ENCODE data around the gene TSKU.
A peak's percentile ranks its signal among the peaks of the same experiment; 100 is the strongest.

TSKU gene

DNA sequence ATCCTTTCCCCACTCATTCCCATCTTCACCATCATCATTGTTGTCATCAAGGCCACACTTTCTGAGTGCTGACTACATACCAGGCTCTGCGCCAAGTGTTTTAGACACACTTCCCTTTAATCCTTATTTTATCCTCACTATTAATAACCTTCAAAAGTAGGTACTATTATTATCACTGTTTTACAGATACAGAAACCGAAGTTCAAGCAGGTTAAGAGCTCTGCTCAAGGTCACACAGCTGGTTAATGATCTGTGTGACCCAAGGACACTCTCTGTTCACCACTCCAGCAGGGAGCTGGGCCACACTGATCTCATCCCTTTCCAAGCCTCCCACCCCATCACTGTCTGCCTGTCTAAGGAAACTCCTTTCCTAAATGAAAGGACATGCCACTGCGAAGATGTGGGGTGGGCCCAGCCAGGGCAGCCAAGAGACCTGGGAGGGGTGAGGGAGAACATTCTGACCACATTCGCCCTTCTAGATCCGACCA, 17.2 kb upstream of the TSKU start:
- no peak for DNase-seq (ENCODE audit: low spot score)
- H3K23ac ChIP-seq (ENCODE audit: low read depth, low read length, poor library complexity), result no peak overlapping the region
- no peak overlapping the region for H3K18ac ChIP-seq (ENCODE audit: low read length)
- H2BK120ac ChIP-seq (ENCODE audit: low read depth, low read length), result no peak overlapping the region
- H3K4me2 ChIP-seq (ENCODE audit: insufficient read depth, low read length, poor library complexity, severe bottlenecking), result no peak overlapping the region
- peak overlapping the region; percentile 43 for H2AK5ac ChIP-seq (ENCODE audit: low read depth, low read length)
- no CpG with 5 or more reads among the region's 5 CpGs for WGBS, 2 donors (ENCODE audit: extremely low coverage in 2 of 2, insufficient read length in 2 of 2, insufficient replicate concordance in 1 of 2)
- no peak overlapping the region for H2BK15ac ChIP-seq (ENCODE audit: low read length)
- no peak overlapping the region for H3K4ac ChIP-seq (ENCODE audit: low read length)
- H3K9me3 ChIP-seq (replicated peaks in 1 of 2; ENCODE audit: control insufficient read depth in 2 of 2, insufficient read depth in 1 of 2, low read depth in 1 of 2, low read length in 2 of 2), result no peaks in the 10 kb centered on the region
- H2BK12ac ChIP-seq (ENCODE audit: low read length), result no peak overlapping the region
- H3K9ac ChIP-seq (ENCODE audit: low read depth, low read length, poor library complexity), result no peak overlapping the region
- no peak overlapping the region for H4K91ac ChIP-seq (ENCODE audit: low read depth, low read length, poor library complexity)
- H3K4me1 ChIP-seq (ENCODE audit: control insufficient read depth in 2 of 2, insufficient read depth in 1 of 2, low read depth in 1 of 2, low read length in 2 of 2), result peaks cover 9 to 17% of the 10 kb centered on the region in 2 donors
- no peak overlapping the region for H2BK5ac ChIP-seq (ENCODE audit: low read length)
- no peak overlapping the region for H3K4me3 ChIP-seq (ENCODE audit: low read length in 2 of 2)
- H3K36me3 ChIP-seq (replicated peaks in 1 of 2; ENCODE audit: control insufficient read depth in 2 of 2, insufficient read depth in 2 of 2, low read length in 2 of 2), result no peaks in the 10 kb centered on the region
- H2AFZ ChIP-seq (ENCODE audit: low read length), result no peak overlapping the region
- no peak overlapping the region for H4K8ac ChIP-seq (ENCODE audit: low read depth, low read length)
- H3K14ac ChIP-seq (ENCODE audit: low read length), result no peak overlapping the region
- H3K27ac ChIP-seq (replicated peaks; ENCODE audit: low read length), result no peak overlapping the region
- H3K27me3 ChIP-seq (ENCODE audit: control insufficient read depth in 3 of 3, insufficient read depth in 3 of 3, low read depth in 1 of 3, low read length in 3 of 3), result peaks cover 0 to 12% (median 6%) of the 10 kb centered on the region in 3 experiments
- H3K79me1 ChIP-seq (ENCODE audit: low read depth, low read length), result peaks cover 2% of the 10 kb centered on the region

- DNase-seq (ENCODE audit: low spot score), result no peak
- Histone ChIP-seq H3K4me1 (ENCODE audit: control insufficient read depth in 2 of 2, insufficient read depth in 1 of 2, low read depth in 1 of 2, low read length in 2 of 2) (peaks cover 11 to 23% of the 10 kb centered on the region in 2 donors), H2AFZ (ENCODE audit: low read length) (no peak overlapping the region), H3K79me1 (ENCODE audit: low read depth, low read length) (peaks cover 5% of the 10 kb centered on the region), H3K23ac (ENCODE audit: low read depth, low read length, poor library complexity) (no peak overlapping the region), H3K4me3 (ENCODE audit: low read length in 2 of 2) (no peak overlapping the region), H3K9ac (ENCODE audit: low read depth, low read length, poor library complexity) (no peak overlapping the region), H4K91ac (ENCODE audit: low read depth, low read length, poor library complexity) (no peak overlapping the region), H3K4ac (ENCODE audit: low read length) (no peak overlapping the region), H2BK5ac (ENCODE audit: low read length) (no peak overlapping the region), H3K18ac (ENCODE audit: low read length) (no peak overlapping the region), H3K9me3 (replicated peaks in 1 of 2; ENCODE audit: control insufficient read depth in 2 of 2, insufficient read depth in 1 of 2, low read depth in 1 of 2, low read length in 2 of 2) (no peaks in the 10 kb centered on the region), H2BK120ac (ENCODE audit: low read depth, low read length) (no peak overlapping the region), H3K14ac (ENCODE audit: low read length) (no peak overlapping the region), H3K36me3 (replicated peaks in 1 of 2; ENCODE audit: control insufficient read depth in 2 of 2, insufficient read depth in 2 of 2, low read length in 2 of 2) (no peaks in the 10 kb centered on the region), H3K27me3 (ENCODE audit: control insufficient read depth in 3 of 3, insufficient read depth in 3 of 3, low read depth in 1 of 3, low read length in 3 of 3) (peaks cover 0 to 6% (median 2%) of the 10 kb centered on the region in 3 experiments), H2BK12ac (ENCODE audit: low read length) (no peak overlapping the region), H2AK5ac (ENCODE audit: low read depth, low read length) (peak overlapping the region; percentile 43), H2BK15ac (ENCODE audit: low read length) (no peak overlapping the region), H3K27ac (replicated peaks; ENCODE audit: low read length) (no peak overlapping the region), H3K4me2 (ENCODE audit: insufficient read depth, low read length, poor library complexity, severe bottlenecking) (no peak overlapping the region), H4K8ac (ENCODE audit: low read depth, low read length) (no peak overlapping the region)
- WGBS, 2 donors (ENCODE audit: extremely low coverage in 2 of 2, insufficient read length in 2 of 2, insufficient replicate concordance in 1 of 2), result no CpG with 5 or more reads among the region's 6 CpGs
These were observed 16.6 kb upstream of the TSKU start for GRCh38 chr11:76766521-76766920.

- Histone ChIP-seq H4K91ac (ENCODE audit: low read depth, low read length, poor library complexity) (no peak overlapping the region), H3K27me3 (ENCODE audit: control insufficient read depth in 3 of 3, insufficient read depth in 3 of 3, low read depth in 1 of 3, low read length in 3 of 3) (no peaks in the 10 kb centered on the region), H3K9me3 (replicated peaks in 1 of 2; ENCODE audit: control insufficient read depth in 2 of 2, insufficient read depth in 1 of 2, low read depth in 1 of 2, low read length in 2 of 2) (no peaks in the 10 kb centered on the region), H3K4me2 (ENCODE audit: insufficient read depth, low read length, poor library complexity, severe bottlenecking) (no peak overlapping the region), H2AFZ (ENCODE audit: low read length) (peak overlapping the region; percentile 27), H2BK12ac (ENCODE audit: low read length) (no peak overlapping the region), H3K9ac (ENCODE audit: low read depth, low read length, poor library complexity) (no peak overlapping the region), H3K4ac (ENCODE audit: low read length) (no peak overlapping the region), H3K27ac (replicated peaks; ENCODE audit: low read length) (no peak overlapping the region), H2AK5ac (ENCODE audit: low read depth, low read length) (peak overlapping the region; percentile 38), H2BK120ac (ENCODE audit: low read depth, low read length) (no peak overlapping the region), H2BK15ac (ENCODE audit: low read length) (peak overlapping the region; percentile 30), H3K18ac (ENCODE audit: low read length) (peak overlapping the region; percentile 55), H2BK5ac (ENCODE audit: low read length) (no peak overlapping the region), H3K79me1 (ENCODE audit: low read depth, low read length) (peaks cover 5% of the 10 kb centered on the region), H3K14ac (ENCODE audit: low read length) (no peak overlapping the region), H3K4me1 (ENCODE audit: control insufficient read depth in 2 of 2, insufficient read depth in 1 of 2, low read depth in 1 of 2, low read length in 2 of 2) (peaks cover 11 to 23% of the 10 kb centered on the region in 2 donors), H3K36me3 (replicated peaks in 1 of 2; ENCODE audit: control insufficient read depth in 2 of 2, insufficient read depth in 2 of 2, low read length in 2 of 2) (no peaks in the 10 kb centered on the region), H3K4me3 (ENCODE audit: low read length in 2 of 2) (no peak overlapping the region), H4K8ac (ENCODE audit: low read depth, low read length) (peak overlapping the region; percentile 29), H3K23ac (ENCODE audit: low read depth, low read length, poor library complexity) (no peak overlapping the region)
- no CpG with 5 or more reads among the region's 5 CpGs for WGBS, 2 donors (ENCODE audit: extremely low coverage in 2 of 2, insufficient read length in 2 of 2, insufficient replicate concordance in 1 of 2)
- DNase-seq (ENCODE audit: low spot score), result no peak
These were observed 15.5 kb upstream of the TSKU start for GRCh38 chr11:76767659-76768058.

DNA sequence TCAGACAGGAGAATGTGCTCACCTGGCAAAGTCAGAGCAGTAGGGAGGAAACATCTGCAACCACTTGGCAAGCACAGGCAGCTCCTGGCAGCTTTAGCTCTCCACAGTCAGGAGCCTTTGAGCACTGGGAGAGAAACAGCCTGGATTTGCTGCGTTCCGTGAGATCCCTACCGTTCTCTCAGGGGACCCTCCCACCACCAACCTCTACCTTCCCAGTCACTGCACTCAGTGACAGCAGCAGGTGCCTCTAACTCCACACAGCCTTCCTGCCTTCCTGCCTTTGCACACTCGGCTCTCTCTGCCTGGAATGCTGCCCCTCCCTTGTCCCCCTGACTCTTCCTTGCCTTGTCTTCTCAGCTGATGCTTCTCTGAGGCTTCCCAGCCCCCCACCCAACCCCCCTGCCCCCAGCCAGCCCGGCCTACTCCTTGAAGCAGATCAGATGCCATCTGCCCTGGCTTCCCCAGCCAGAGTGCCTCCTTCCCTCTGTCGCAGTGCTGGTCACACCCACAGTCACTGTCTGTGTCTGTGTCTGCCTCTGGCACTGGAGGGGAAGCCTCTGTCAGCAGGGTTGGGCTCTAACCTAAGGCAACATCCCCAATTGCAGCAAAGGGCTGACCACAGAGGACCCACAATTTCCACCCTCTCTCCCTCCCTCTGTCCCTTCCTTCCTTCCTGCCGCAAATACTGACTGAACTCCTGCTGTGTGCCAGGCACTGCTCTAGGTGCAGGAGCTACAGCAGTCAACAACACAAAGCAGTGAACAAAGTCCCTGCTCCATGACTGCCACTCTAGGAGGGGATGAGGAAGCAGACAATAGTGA, 14.9 kb upstream of the TSKU start:
- peaks cover 0 to 2% (median 0%) of the 10 kb centered on the region in 3 experiments for H3K27me3 ChIP-seq (ENCODE audit: control insufficient read depth in 3 of 3, insufficient read depth in 3 of 3, low read depth in 1 of 3, low read length in 3 of 3)
- no peak overlapping the region for H3K4me3 ChIP-seq (ENCODE audit: low read length in 2 of 2)
- peaks cover 11 to 23% of the 10 kb centered on the region in 2 donors for H3K4me1 ChIP-seq (ENCODE audit: control insufficient read depth in 2 of 2, insufficient read depth in 1 of 2, low read depth in 1 of 2, low read length in 2 of 2)
- H2BK12ac ChIP-seq (ENCODE audit: low read length), result no peak overlapping the region
- H3K18ac ChIP-seq (ENCODE audit: low read length), result peak overlapping the region; percentile 73
- H4K91ac ChIP-seq (ENCODE audit: low read depth, low read length, poor library complexity), result no peak overlapping the region
- no peak overlapping the region for H2BK5ac ChIP-seq (ENCODE audit: low read length)
- H3K36me3 ChIP-seq (replicated peaks in 1 of 2; ENCODE audit: control insufficient read depth in 2 of 2, insufficient read depth in 2 of 2, low read length in 2 of 2), result no peaks in the 10 kb centered on the region
- H3K27ac ChIP-seq (replicated peaks; ENCODE audit: low read length), result no peak overlapping the region
- H3K9ac ChIP-seq (ENCODE audit: low read depth, low read length, poor library complexity), result no peak overlapping the region
- no peak overlapping the region for H2BK120ac ChIP-seq (ENCODE audit: low read depth, low read length)
- H3K14ac ChIP-seq (ENCODE audit: low read length), result peak overlapping the region; percentile 1
- H2AK5ac ChIP-seq (ENCODE audit: low read depth, low read length), result peak overlapping the region; percentile 38
- no peak for DNase-seq (ENCODE audit: low spot score)
- H3K9me3 ChIP-seq (replicated peaks in 1 of 2; ENCODE audit: control insufficient read depth in 2 of 2, insufficient read depth in 1 of 2, low read depth in 1 of 2, low read length in 2 of 2), result no peaks in the 10 kb centered on the region
- H4K8ac ChIP-seq (ENCODE audit: low read depth, low read length), result peak overlapping the region; percentile 29
- peak overlapping the region; percentile 27 for H2AFZ ChIP-seq (ENCODE audit: low read length)
- H3K79me1 ChIP-seq (ENCODE audit: low read depth, low read length), result peaks cover 5% of the 10 kb centered on the region
- H3K4me2 ChIP-seq (ENCODE audit: insufficient read depth, low read length, poor library complexity, severe bottlenecking), result no peak overlapping the region
- no peak overlapping the region for H3K23ac ChIP-seq (ENCODE audit: low read depth, low read length, poor library complexity)
- peak overlapping the region; percentile 30 for H2BK15ac ChIP-seq (ENCODE audit: low read length)
- no peak overlapping the region for H3K4ac ChIP-seq (ENCODE audit: low read length)
- WGBS, 2 donors (ENCODE audit: extremely low coverage in 2 of 2, insufficient read length in 2 of 2, insufficient replicate concordance in 1 of 2), result no CpG with 5 or more reads among the region's 7 CpGs

All from neuronal stem cell (in vitro differentiated cells).